RKO (cell line): ENCODE results near the gene C22orf31.

Experiments used
- DNase-seq: peaks from one replicate; pipeline ENCODE4 v3.0.0-alpha.2; 2016; ENCODE audit warnings: low spot score

The C22orf31 gene

GRCh38 chr22:29081517-29082236, 20.0 kb upstream of the C22orf31 start:
- DNase-seq = no peak

GRCh38 chr22:29080106-29080975, 18.7 kb upstream of the C22orf31 start:
- DNase-seq = no peak

GRCh38 chr22:29079218-29079901, 17.7 kb upstream of the C22orf31 start:
- no peak for DNase-seq

- no peak for DNase-seq
Measured at GRCh38 chr22:29078869-29079207, 17.2 kb upstream of the C22orf31 start.

DNA sequence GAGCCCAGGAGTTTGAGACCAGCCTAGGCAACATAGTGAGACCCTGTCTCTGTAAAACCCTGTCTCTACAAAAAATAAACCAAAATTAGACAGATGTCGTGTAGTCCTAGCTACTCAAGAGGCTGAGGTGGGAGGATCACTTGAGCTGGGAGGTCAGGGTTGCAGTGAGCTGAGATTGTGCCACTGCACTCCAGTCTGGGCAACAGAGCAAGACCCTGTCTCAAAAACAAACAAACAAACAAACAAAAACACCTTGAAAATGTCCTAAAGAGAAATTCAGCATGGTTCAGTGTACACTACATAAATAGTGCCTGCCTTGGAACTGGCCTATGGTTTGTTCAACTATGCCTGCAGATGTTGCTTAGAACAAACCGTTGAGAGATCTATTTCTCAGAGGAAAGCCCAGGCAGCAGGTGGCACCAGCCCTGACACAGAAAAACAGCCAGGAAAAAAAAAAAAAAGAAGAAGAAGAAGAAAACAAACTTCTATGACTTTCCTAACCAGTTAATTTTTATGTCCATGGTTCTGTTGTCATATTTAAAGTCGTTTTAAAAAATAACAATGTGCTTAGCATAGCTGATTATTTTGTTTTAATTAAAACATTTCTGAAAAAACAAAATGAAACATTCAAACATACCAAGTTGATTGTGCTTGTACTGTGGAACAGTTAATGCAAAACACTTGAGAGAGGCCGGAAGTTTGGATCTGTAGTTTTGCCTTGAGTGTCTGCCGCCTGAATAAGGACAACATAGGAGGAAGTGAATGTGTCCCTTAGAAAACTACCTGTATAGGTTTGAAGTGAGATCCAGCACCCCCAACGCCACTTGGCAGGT, 16.6 kb upstream of the C22orf31 start:
- no peak for DNase-seq

- no peak for DNase-seq
Measured at GRCh38 chr22:29074276-29074772, 12.7 kb upstream of the C22orf31 start.

- no peak for DNase-seq
Measured at GRCh38 chr22:29073618-29074275, 12.1 kb upstream of the C22orf31 start.

DNA sequence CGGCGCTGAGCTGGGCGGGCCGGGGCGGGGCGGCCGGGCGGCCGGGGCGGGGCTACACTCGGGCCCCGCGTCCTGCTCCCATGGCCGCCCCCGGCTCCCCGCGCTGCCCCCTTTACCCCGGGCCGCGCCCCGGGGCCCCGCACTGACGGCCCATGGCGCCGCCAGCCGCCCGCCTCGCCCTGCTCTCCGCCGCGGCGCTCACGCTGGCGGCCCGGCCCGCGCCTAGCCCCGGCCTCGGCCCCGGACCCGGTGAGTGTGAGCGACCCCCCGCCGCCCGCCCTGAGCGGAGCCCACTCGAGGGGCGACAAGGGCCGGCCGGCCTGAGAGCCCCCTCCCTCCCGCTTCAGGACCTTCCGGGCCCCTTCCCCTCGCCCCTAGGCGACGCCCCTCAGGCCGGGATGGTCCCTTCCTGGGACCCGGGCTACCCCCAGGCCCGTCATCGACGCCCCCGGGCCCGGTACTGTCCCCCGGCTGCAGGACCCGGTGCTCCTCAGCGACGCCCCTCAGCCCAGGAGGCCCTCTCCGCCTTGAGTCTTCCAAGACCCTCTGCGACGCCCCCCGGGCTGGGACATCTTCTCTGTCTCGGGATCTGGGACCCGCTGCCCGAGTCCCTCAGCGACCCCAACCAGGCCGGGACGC, 11.5 kb upstream of the C22orf31 start, which contains the start of gene KREMEN1:
Gene KREMEN1 (plus strand): TSS at position 57 of the 639 bp plus-strand sequence. CDS start 96 bp downstream, at position 153.
- no peak for DNase-seq

DNA sequence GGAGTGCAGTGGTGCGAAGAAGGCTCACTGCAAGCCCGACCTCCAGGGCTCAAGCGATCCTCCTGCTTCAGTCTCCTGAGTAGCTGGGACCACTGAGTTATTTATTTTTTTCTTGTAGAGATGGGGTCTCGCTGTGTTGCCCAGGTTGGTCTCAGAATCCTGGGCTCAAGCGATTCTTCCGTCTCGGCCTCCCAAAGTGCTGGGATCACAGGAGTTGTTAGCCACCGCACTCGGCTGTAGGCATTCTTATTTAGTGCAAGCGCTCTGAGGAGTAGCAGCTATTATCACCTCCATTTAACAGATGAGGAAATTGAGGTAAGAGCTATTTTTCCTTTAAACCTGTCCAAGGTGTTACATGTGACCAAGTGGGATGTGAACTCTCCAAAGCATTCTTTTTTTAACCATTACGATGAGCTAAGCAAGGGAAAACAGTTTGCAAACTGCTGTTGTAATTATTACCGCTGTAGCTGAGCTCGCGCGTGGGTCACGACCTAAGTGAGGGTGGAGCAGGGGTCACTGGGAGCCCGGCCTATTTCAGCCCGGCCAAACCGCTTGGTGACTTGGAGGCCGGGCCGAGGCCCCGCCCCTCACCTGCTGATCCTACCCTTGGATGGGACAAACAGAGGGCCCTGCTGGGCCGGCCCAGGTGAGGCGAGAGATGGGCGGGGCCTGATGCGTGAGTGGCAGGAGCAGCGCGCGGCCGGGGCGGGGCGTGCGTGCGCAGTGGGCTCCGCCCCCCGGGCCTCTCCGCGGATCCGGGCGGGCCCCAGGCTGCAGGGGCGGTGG, 10.8 kb upstream of the C22orf31 start:
- DNase-seq = peak; percentile 77

DNA sequence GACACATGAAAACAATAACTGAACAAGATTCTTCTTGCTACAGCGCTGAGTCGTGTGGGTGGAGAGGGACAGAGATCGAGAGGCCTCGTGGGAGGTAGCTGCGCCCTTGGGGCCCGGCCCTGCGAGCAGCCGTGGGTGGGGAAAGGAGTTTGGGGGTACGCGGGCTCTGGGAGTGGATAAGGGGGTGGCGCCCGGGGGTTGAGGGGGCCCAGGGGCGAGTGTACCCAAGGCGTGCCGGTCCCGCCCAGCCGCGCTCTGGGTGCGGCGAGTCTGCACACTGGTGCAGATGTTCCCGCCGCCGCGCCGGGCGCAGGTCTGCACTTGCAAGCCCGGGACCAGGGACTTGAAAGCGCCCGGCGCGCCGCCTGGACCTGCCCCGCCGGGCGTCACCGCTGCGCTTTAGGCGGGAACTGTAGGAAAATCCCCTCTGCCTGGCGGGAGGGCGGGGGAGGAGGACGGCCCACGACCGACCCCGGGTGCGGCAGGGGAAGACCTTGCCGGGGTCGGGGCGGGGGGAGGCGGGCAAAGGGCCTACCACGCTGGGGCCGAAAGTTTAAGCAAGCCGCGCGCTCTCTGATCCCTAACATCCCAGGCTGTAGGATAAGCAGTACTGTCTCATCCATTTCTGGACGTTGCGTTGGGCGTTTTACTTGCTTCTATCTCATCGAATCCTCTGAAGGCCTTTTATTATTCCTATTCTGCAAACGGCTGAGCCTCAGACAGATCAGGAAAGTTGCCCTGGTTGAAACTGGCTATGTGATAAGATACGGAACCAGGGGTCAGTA, 9.8 kb upstream of the C22orf31 start:
- no peak for DNase-seq

- no peak for DNase-seq
Measured at GRCh38 chr22:29070490-29070889, 8.9 kb upstream of the C22orf31 start.

DNA sequence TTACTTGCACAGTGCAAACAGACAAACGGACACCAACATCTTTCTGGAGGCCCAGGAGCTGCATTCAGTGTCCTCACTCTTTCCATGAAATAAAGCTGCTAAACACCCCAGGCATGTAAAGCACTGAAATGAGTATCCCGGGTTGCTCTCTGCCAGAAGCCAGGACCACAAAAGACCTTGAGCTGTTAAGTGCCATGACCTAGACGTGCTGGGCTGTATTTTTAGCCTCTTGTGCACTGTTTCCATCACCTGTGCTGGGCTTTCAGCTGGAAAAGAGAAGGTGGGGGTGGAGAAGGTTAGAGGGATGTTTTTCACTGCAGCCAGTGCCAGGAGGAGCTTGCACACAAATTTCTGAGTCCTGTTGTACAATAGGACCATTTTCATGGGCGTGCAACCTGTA, 7.8 kb upstream of the C22orf31 start:
- no peak for DNase-seq

- no peak for DNase-seq
Measured at GRCh38 chr22:29065468-29066190, 4.0 kb upstream of the C22orf31 start.

DNA sequence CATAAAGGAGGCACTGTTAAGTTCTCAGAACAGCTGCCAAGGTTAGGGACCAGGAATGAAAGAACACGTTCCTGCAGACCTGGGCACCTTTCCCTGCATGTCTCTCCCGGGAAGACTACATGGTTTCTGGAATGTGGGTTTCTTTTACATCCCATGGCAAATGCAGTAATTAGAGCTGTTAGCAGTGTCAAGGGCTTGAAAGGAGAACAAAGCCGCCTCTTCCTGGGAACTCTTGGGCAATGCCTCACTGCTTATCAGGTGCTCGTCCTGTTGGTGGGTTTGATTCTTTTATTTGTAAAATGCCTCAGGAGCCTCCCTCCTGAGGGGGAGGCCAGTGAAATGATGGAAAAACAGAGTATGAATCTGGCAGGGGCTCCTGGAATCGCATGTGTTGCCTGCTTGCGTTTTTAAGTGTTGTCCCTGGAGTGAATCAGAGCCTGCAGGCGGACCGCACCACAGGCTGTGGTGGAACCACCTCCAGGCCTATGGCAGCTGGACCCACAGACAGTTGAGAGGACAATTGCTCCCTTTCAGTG, 723 bp upstream of the C22orf31 start:
- no peak for DNase-seq

- no peak for DNase-seq
Measured at GRCh38 chr22:29060931-29061330, 700 bp downstream of the C22orf31 start.

- no peak for DNase-seq
Measured at GRCh38 chr22:29060251-29060869, 1.3 kb downstream of the C22orf31 start.

- no peak for DNase-seq
Measured at GRCh38 chr22:29056472-29056871, 5.2 kb downstream of the C22orf31 start.
